GM06990 (cell line): ENCODE measurements around the gene NGEF.

Experiments used
- DNase-seq: peaks from one replicate; pipeline ENCODE4 v3.0.0-alpha.2; 2011; ENCODE audit not compliant: insufficient read length; ENCODE audit errors: extremely low read depth
- H3K27me3 ChIP-seq: replicated peaks from 2 replicates; pipeline ENCODE4 v1.6.0; 2011; ENCODE audit warnings: low read length; ENCODE audit not compliant: control insufficient read depth, insufficient read depth
- H3K36me3 ChIP-seq: 2 replicates; pipeline ENCODE4 v1.5.1; 2011; ENCODE audit warnings: low read length; ENCODE audit not compliant: control insufficient read depth, insufficient read depth
- H3K4me3 ChIP-seq: replicated peaks from 2 replicates; pipeline ENCODE4 v1.5.1; 2011; ENCODE audit warnings: low read depth, mild to moderate bottlenecking, control low read depth, low read length
- TF ChIP-seq, protein P1 (sequence below): IDR thresholded peaks from 2 replicates; pipeline ENCODE4 v1.5.1; 2011; ENCODE audit warnings: low read length, control low read depth, mild to moderate bottlenecking, inconsistent platforms; ENCODE audit not compliant: insufficient read depth, poor library complexity, severe bottlenecking

Gene NGEF

DNA sequence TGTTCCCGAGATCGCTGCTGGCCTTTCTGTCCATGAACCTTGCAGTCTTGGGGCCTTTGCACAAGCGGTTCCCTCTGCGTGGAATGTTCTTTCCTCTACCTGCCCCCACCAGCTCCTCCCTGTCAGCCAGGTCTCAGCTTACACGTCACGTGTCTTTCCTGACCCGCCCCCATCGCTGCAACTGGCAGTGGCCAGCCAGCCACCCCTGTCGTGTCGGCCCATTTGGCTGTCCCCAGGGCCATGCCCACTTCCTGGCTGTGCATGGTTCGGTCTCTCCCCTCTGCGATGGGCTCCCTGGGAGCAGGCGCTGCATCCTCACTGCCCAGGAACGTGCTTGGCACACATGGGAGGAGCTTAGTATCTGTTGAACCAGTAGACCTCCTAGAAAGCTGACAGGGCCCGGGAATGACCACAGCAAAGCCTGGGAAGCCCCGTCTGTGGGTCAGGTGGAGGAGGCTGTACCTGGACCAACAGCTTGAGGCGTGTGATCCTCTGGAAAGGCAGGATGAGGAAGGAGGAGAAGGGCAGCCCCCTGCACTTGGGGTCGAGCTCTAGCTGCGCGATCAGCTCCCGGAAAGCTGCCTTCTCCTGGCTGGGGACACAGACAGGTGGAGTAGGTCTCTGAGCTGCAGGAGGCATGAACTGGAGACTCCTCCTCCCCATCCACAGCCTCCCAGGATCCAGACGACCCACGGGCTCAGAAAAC lies 122.0 kb downstream of the NGEF start:
- DNase-seq, result no peak
- no peak overlapping the region for H3K4me3 ChIP-seq
- no peaks in the 10 kb centered on the region; the same call in 1 of the 2 replicates for H3K27me3 ChIP-seq
- H3K36me3 ChIP-seq, result no peaks in the 10 kb centered on the region
- TF ChIP-seq, protein P1, sequence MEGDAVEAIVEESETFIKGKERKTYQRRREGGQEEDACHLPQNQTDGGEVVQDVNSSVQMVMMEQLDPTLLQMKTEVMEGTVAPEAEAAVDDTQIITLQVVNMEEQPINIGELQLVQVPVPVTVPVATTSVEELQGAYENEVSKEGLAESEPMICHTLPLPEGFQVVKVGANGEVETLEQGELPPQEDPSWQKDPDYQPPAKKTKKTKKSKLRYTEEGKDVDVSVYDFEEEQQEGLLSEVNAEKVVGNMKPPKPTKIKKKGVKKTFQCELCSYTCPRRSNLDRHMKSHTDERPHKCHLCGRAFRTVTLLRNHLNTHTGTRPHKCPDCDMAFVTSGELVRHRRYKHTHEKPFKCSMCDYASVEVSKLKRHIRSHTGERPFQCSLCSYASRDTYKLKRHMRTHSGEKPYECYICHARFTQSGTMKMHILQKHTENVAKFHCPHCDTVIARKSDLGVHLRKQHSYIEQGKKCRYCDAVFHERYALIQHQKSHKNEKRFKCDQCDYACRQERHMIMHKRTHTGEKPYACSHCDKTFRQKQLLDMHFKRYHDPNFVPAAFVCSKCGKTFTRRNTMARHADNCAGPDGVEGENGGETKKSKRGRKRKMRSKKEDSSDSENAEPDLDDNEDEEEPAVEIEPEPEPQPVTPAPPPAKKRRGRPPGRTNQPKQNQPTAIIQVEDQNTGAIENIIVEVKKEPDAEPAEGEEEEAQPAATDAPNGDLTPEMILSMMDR, result no peak

GRCh38 chr2:232890536-232890895 lies 122.5 kb downstream of the NGEF start:
- H3K4me3 ChIP-seq, result no peak overlapping the region
- DNase-seq, result no peak
- TF ChIP-seq, protein P1, result no peak
- H3K27me3 ChIP-seq, result no peaks in the 10 kb centered on the region; the same call in 1 of the 2 replicates
- no peaks in the 10 kb centered on the region for H3K36me3 ChIP-seq

DNA sequence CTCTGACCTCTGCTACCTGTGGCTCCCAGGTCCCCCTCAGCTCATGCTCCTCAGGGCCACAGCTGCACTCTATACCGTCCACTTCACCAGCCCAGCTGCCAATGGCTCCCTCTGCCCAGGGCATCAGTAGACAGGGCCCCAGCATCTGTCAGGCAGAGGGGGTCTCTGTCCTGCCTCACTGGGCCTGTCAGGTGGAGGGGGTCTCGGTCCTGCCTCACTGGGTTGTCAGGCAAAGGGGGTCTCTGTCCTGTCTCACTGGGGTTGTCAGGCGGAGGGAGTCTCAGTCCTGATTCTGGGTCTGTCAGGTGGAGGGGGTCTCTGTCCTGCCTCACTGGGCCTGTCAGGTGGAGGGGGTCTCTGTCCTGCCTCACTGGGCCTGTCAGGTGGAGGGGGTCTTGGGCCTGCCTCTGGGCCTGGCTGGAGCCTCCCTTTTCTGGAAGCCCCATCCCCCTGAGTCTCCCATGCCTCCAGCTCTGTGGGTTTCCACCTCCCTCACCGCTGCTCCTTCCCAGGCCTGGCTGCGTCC lies 123.1 kb downstream of the NGEF start:
- TF ChIP-seq, protein P1, result no peak
- Histone ChIP-seq H3K4me3 (no peak overlapping the region), H3K36me3 (no peaks in the 10 kb centered on the region), H3K27me3 (no peaks in the 10 kb centered on the region; the same call in 1 of the 2 replicates)
- no peak for DNase-seq

DNA sequence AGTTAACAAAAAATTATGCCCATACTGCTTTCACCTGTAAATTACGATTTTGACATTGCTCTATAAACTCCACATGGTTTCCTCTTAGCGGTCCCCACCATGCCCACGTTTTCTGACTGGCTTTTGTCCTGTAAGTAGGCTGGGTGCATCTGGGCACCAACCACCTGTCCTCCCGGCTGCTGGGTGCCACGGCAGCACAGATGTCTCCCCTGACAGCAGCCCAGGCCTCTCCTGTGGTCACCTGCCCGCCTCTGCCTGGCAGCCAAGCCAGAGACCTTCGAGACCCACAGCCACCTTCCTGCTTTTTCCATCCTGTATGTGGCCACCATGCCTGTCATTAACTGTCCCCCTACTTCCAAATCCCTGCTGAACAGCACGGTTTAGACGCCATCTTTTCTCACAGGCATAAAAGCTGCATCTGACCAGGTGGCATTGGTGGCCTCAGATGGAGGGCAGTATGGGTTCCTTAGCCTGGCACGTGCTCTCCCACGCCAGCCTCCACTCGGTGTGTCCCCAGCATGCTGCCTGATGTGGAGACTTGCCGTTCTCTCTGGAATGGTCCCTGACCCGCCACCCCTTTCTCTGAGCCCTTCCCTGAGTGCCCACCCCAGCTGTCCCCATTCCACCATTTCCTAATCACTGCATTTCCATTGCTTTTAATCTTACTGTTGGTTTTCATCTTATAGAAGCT lies 124.1 kb downstream of the NGEF start:
- TF ChIP-seq, protein P1, result no peak

DNA sequence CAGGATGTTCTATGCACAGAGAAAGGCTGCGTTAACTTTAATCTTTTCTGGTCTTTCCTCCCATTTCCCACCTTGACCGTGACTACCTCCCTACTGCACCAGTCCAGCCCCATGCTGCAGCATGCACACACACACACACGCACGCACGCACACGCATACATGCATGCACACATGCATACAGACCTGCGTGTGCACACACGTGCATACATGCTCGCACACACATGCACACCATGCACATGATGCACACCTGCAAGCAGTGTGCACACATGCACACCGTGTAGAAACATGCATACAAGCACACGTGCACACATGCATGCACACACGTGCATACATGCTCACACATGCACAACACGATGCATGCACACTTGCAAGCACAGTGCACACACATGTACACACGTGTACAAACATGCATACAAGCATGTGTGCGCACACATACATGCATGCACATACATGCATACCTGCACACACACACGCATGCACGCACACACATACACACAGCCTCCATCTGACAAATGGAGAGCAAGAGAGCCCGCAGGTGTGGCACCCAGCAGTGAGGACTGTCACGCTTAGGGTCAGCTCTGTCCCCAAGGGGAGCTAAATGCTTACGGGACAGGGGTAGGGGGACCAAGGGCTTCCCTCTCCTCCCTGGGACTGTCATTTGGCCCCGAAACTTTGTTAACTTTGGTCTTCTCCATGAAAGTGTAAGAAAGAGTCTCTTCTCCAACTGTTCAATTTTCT lies 124.8 kb downstream of the NGEF start:
- Histone ChIP-seq H3K4me3 (no peak overlapping the region), H3K27me3 (no peaks in the 10 kb centered on the region; the same call in 1 of the 2 replicates), H3K36me3 (no peaks in the 10 kb centered on the region)
- TF ChIP-seq, protein P1, result no peak
- no peak for DNase-seq

More for the DNA sequence above, 124.1 kb downstream of the NGEF start:
- no peak overlapping the region for H3K4me3 ChIP-seq
- H3K27me3 ChIP-seq, result no peaks in the 10 kb centered on the region; the same call in 1 of the 2 replicates
- no peaks in the 10 kb centered on the region for H3K36me3 ChIP-seq
- no peak for DNase-seq
